ENCODE measurements around the gene PDHX.

Gene PDHX

GRCh38 chr11:35007277-35007676 is 90.9 kb downstream of the PDHX start:
- DNase-seq (ENCODE audit: low read depth): no peak
- H3K4me3 ChIP-seq (ENCODE audit: low read length): no peak overlapping the region
- TF ChIP-seq CTCF (IDR thresholded peaks at IDR 0.05; ENCODE audit: insufficient read depth, low read depth, low read length, missing control alignments): no peak

GRCh38 chr11:35009191-35009943 is 92.9 kb downstream of the PDHX start:
- peak; percentile 88 for DNase-seq (ENCODE audit: low read depth)
- peak; percentile 22 for TF ChIP-seq CTCF (IDR thresholded peaks at IDR 0.05; ENCODE audit: insufficient read depth, low read depth, low read length, missing control alignments)

GRCh38 chr11:35009944-35010342 is 93.5 kb downstream of the PDHX start:
- no peak overlapping the region for H3K4me3 ChIP-seq (ENCODE audit: low read length)
- no peak for TF ChIP-seq CTCF (IDR thresholded peaks at IDR 0.05; ENCODE audit: insufficient read depth, low read depth, low read length, missing control alignments)
- DNase-seq (ENCODE audit: low read depth): no peak

More at GRCh38 chr11:35009191-35009943, 92.9 kb downstream of the PDHX start:
- no peak overlapping the region for H3K4me3 ChIP-seq (ENCODE audit: low read length)

- DNase-seq (ENCODE audit: low read depth): no peak
- H3K4me3 ChIP-seq (ENCODE audit: low read length): no peak overlapping the region
- TF ChIP-seq CTCF (IDR thresholded peaks at IDR 0.05; ENCODE audit: insufficient read depth, low read depth, low read length, missing control alignments): no peak
Observed at GRCh38 chr11:35010654-35011053, 94.2 kb downstream of the PDHX start.

GRCh38 chr11:35011389-35011788 is 95.0 kb downstream of the PDHX start:
- no peak overlapping the region for H3K4me3 ChIP-seq (ENCODE audit: low read length)
- DNase-seq (ENCODE audit: low read depth): peak; percentile 56
- no peak for TF ChIP-seq CTCF (IDR thresholded peaks at IDR 0.05; ENCODE audit: insufficient read depth, low read depth, low read length, missing control alignments)

- TF ChIP-seq CTCF (IDR thresholded peaks at IDR 0.05; ENCODE audit: insufficient read depth, low read depth, low read length, missing control alignments): no peak
- no peak overlapping the region for H3K4me3 ChIP-seq (ENCODE audit: low read length)
- no peak for DNase-seq (ENCODE audit: low read depth)
Observed at GRCh38 chr11:35011944-35012343, 95.5 kb downstream of the PDHX start.

Measured in epithelial cell of esophagus (primary cell).